ENCODE measurements around the gene FAM114A2.

DNA sequence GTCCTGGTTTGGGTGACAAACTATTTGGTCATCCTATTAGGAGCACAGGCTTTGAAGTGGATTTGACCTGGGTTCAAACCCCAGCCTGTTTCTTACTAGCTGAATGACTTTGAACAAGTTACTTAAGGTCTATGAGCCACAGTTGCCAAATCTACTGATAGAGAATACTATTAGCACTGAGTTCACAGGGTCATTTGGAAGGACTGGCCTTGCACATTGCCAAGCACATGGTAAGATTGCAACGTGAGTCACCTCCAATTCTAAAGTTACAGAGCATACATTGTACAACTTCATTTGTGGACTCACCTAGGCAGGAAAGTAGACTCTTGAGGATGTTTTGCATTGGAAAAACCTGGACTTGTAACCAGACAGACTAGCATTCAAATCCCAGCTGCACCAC is 39.0 kb upstream of the FAM114A2 start:
- TF ChIP-seq EZH2phosphoT487 (IDR thresholded peaks at IDR 0.05; ENCODE audit: borderline replicate concordance, low read depth, low read length), result no peak
- no peak for TF ChIP-seq CTCF (conservative IDR thresholded peaks at IDR 0.05; ENCODE audit: low read length)

Data from OCI-LY7 (cell line).